H7 (cell line): Measurements from ENCODE around the gene PRUNE2. TPM values are rescaled to one million over a fixed set of nuclear protein-coding genes. Genes with fewer than 3 reads are reported as not detected.

Source experiments
- DNase-seq: peaks from one replicate; pipeline ENCODE4 v3.0.0; 2012
- H3K27me3 ChIP-seq: 2 replicates; pipeline ENCODE4 v1.6.0; 2011; ENCODE audit warnings: mild to moderate bottlenecking, low read length; ENCODE audit not compliant: control insufficient read depth, insufficient read depth
- H3K36me3 ChIP-seq: replicated peaks from 2 replicates; pipeline ENCODE4 v1.5.1; 2011; ENCODE audit warnings: low read length; ENCODE audit not compliant: control insufficient read depth, insufficient read depth
- H3K4me3 ChIP-seq: 2 replicates; pipeline ENCODE4 v1.5.1; 2011; ENCODE audit warnings: low read depth, mild to moderate bottlenecking, control low read depth, low read length, moderate library complexity; ENCODE audit not compliant: insufficient read depth
- total RNA-seq: library from RNA; depleted of rRNA; stranded (reverse); fragments of >200 nt; shearing (Covaris generic); gene quantifications from 2 replicates; pipeline ENCODE4 v1.2.3, GENCODE V29; 2014

Gene PRUNE2
- total RNA-seq, 1 experiment from 2014 or later = 1.7 TPM

DNA sequence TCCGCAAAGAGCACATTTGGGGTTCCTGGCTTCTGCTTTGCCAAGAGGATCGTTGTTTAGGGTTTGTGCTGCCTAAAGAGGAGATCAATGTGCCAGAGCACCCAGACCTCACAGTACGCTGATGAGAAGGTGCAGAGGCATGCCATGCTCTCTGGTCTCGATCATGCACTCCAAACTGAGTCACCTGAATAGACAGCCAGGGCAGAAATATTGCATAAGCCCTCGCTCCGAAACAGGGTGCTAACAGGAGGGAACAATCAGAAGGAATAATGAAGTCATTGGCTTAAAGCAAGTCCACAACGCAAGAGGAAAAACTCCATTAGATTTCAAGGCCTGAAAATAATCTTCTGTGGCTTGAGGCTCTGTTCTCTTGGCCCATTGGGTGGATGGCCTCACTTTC lies 322.7 kb downstream of the PRUNE2 start:
- no peak for DNase-seq
- Histone ChIP-seq H3K36me3 (no peaks in the 10 kb centered on the region), H3K27me3 (no peaks in the 10 kb centered on the region), H3K4me3 (no peak overlapping the region)

DNA sequence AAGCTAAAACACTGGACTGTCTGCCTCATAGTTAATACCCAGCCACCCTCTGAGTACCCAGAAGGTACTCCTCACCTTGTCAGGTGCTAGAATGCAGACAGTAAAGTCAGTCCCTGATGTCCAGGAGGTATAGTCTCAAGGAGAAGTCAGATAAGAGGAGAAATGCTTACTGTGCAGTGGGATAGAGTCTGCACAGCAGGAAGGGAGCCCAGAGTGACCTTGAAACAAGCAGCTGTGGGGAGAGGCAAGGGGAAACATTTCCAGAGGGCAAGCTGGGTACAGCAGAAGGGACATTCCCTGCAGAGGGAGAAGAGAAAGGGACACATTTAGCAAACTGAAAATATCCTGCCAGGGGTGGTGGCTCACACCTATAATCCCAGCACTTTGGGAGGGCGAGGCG lies 324.2 kb downstream of the PRUNE2 start:
- Histone ChIP-seq H3K27me3 (no peaks in the 10 kb centered on the region), H3K4me3 (no peak overlapping the region), H3K36me3 (no peaks in the 10 kb centered on the region)
- no peak for DNase-seq

DNA sequence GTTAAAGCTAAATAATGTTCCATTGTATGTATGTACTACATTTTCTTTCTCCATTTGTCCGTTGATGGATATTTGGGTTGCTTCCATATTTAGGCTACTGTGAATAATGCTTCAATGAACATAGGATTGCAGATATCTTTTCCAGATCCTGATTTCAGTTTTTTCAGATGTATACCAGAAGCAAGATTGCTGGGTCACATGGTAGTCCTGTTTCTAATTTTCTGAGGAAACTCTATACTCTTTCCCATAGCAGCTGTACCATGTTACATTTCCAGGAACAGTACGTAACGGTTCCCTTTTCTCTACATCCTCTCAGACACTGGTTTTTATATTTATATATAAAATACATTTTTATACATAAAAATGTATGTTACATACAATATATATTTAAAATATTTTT lies 325.1 kb downstream of the PRUNE2 start:
- Histone ChIP-seq H3K36me3 (no peaks in the 10 kb centered on the region), H3K4me3 (no peak overlapping the region), H3K27me3 (no peaks in the 10 kb centered on the region)
- DNase-seq = no peak

DNA sequence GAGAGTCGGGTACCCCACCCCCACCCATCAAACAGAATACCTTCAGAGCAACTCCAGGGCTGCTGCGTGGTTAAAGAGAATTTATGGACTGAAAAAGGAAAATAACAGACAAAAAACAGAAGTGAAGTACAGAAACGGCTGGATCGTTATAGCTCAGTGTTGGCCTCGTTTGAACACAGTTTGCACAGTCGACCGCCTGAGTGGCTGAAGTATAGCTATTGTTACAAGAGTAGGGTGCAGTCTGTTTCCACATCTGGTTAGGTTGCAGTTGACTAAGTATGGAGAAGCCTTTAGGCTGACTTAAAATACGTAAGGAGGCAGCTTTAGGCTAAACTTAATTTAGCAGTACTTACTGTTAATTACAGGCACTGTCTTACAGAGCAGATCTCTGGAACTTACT lies 325.7 kb downstream of the PRUNE2 start:
- no peak for DNase-seq
- no peaks in the 10 kb centered on the region for H3K27me3 ChIP-seq
- H3K4me3 ChIP-seq = no peak overlapping the region
- no peaks in the 10 kb centered on the region for H3K36me3 ChIP-seq

DNA sequence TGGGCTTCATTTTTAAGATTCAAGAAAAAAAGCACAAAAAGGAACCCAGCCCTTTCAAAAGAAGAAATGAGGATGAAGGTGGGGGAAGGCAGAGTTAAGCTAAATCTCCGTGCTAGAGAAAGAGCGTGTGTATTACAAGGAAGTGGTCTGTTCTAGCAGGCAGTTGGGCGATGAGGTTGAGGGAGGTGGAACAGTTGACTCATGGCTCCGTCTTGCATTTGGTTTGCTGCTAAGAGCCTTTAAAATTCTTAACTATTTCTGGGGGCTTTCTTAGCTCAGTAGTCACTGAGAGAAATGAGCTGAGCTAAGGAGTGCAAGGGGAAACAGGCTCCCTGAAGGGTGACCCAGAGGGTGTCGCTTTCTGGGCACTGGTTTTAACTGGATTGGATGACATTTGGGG lies 329.6 kb downstream of the PRUNE2 start:
- H3K27me3 ChIP-seq = no peaks in the 10 kb centered on the region
- H3K36me3 ChIP-seq = no peaks in the 10 kb centered on the region
- H3K4me3 ChIP-seq = no peak overlapping the region
- DNase-seq = no peak

DNA sequence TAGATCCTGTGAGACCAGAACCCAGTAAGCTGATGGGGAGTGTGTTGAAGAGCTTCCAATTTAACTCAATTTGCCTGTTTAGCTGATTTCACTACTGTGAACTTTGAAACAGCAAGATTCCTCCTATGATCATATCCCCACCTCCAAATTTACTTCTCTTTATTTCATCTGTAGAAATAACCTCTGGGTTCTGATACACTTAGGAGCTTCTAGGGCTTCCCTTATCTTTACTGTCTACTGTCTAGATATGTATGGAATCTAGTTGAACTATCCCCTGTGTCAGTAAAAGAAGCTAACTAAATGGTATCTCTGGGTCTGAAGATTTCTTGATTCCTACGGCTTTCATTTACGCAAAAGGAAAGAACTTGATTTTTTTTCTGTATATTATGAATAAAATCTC lies 330.2 kb downstream of the PRUNE2 start:
- no peaks in the 10 kb centered on the region for H3K36me3 ChIP-seq
- no peak overlapping the region for H3K4me3 ChIP-seq
- DNase-seq = no peak
- H3K27me3 ChIP-seq = no peaks in the 10 kb centered on the region

DNA sequence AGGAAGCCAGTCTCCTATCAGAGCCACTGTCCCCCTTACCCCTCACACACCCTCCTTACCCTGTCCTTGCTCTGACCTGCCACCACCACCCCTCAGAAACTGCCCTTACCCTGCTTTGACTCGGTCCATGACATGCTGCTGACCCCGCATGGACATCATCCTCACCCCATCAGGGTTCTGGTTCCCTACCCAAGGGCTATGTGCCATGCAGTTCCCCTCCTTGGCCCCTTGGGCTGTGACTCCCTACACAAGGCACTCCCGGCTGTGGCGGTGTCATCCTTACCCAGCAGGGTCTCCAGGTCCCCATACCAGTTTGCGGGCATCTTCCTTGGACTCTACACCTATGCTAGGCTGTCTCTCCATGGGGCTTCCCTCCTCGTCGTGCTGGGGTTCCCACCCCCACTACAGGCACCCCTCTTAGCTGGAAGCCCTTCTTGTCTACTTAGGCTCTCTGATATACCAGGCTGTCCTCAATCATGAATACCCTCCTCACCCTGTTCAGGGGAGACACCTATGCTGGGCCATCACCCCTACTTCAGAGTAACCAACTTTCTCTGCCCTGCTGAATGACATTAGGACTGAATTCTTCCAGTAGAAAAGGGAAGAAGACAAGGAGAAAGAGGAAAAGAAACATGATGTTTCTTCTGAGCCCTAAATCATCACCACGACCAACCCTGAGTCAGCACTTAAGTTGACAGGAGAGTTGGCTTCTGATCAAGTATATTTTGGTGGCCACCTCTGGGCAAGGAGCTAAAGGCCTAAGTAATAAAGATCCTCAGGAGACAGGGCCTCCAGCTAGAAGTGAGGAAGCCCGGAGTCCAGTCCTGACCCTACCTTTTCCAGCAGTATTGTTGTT lies 331.8 kb downstream of the PRUNE2 start:
- Histone ChIP-seq H3K36me3 (no peaks in the 10 kb centered on the region), H3K27me3 (no peaks in the 10 kb centered on the region), H3K4me3 (no peak overlapping the region)
- DNase-seq = no peak

DNA sequence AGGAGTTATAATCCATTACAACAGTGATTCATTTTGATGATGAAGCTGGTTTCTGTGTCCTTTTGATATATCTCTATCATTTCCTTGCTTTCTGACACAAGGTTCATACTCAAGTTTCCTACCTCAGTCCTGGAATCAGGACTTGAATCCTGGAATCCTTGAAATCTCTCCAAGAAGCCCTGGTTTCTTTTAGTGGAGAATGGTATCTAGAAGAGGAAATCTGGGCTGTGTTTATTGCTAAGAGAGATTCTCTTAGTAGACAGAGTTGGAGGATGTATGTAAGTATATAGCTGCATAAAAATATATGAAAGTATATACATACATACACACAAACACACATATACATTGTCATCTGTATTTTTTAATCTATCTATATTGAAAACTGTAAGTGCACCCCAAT lies 332.5 kb downstream of the PRUNE2 start:
- DNase-seq = no peak
- H3K27me3 ChIP-seq = no peaks in the 10 kb centered on the region
- H3K36me3 ChIP-seq = no peaks in the 10 kb centered on the region
- no peak overlapping the region for H3K4me3 ChIP-seq

DNA sequence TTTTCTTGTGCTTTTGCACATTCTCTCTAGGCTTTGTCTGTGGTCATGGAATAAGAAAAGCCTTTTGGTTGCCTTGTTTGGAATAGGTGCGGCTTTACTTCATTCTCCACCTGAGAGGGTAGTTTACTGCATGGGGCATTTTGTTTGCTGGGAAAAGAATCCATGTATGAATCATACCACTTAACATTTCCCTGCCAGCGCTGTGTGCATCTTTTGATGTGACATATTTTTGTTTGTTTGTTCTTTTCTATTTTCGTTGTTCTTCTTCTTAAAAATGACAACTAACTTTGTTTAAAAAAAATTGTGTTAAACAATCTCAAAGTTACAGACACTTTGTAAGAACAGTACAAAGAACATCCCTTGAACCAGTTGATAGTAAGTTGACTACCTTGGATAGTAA lies 333.8 kb downstream of the PRUNE2 start:
- Histone ChIP-seq H3K4me3 (no peak overlapping the region), H3K27me3 (no peaks in the 10 kb centered on the region), H3K36me3 (no peaks in the 10 kb centered on the region)
- no peak for DNase-seq

DNA sequence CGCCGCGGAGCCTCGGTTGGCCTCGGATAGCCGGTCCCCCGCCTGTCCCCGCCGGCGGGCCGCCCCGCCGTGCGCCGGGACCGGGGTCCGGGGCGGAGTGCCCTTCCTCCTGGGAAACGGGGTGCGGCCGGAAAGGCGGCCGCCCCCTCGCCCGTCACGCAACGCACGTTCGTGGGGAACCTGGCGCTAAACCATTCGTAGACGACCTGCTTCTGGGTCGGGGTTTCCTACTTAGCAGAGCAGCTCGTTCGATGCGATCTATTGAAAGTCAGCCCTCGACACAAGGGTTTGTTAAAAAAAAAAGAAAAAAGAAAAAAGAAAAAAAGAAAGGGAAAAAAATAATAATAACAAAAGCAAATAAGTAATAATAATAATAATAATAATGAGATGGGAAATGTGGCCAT lies 334.2 kb downstream of the PRUNE2 start:
- H3K27me3 ChIP-seq = no peaks in the 10 kb centered on the region
- no peaks in the 10 kb centered on the region for H3K36me3 ChIP-seq
- no peak overlapping the region; the same call in 1 of the 2 replicates for H3K4me3 ChIP-seq
- peak; percentile 46 for DNase-seq

DNA sequence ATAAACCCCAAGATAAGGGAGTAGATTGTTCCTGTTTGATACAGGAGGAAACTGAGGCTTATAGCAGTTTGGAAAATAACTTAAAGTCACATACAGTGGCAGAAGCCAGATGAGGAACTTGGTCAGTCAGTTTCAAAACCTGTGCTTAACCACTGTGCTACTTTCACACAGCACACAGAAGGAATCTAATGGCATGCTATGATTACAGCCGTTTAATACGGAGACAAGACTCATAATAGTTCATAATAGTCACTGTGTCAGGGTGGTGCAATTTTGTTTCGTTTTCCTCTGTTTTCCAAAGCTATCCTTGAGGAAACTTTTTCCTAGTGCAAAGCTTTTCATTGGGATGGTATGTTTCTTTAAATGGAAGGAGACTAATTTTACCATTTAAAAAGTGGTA lies 334.6 kb downstream of the PRUNE2 start:
- no peak for DNase-seq
- Histone ChIP-seq H3K4me3 (no peak overlapping the region), H3K36me3 (no peaks in the 10 kb centered on the region)

DNA sequence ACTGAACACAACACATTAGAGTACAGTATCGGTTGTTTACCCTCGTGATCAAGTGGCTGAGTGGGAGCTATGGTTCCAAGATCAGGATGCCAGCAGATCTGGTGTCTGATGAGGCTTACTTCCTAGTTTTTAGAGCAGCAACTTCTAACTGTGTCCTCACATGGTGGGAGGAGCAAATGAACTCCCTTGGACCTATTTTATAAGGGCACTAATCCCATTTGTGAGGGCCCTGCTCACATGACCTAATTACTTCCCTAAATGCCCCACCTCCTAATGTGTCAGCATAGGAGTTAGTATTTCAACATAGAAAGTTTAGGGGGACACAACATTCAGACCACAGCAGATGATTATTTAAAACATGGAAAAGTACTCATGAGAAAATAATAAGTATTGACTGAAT lies 335.1 kb downstream of the PRUNE2 start:
- Histone ChIP-seq H3K4me3 (no peak overlapping the region), H3K27me3 (no peaks in the 10 kb centered on the region), H3K36me3 (no peaks in the 10 kb centered on the region)
- no peak for DNase-seq

More for the DNA sequence above, 334.6 kb downstream of the PRUNE2 start:
- no peaks in the 10 kb centered on the region for H3K27me3 ChIP-seq

DNA sequence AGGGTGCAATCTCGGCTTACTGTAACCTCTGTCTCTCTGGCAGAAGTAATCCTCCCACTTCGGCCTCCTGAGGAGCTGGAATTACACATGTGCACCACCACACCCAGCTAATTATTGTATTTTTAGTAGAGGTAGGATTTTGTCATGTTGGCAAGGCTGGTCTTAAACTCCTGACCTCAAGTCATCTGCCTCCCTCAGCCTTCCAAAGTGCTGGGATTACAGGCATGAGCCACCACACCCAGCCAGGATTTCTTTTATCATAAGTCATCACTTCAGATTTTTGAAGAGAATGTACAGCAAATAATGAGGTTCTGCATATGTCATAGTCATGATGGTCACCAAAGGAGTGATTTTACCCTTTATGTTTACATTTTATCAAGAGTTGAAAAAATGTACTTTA lies 338.8 kb downstream of the PRUNE2 start:
- no peaks in the 10 kb centered on the region for H3K27me3 ChIP-seq
- H3K36me3 ChIP-seq = no peaks in the 10 kb centered on the region
- no peak overlapping the region for H3K4me3 ChIP-seq
- no peak for DNase-seq

DNA sequence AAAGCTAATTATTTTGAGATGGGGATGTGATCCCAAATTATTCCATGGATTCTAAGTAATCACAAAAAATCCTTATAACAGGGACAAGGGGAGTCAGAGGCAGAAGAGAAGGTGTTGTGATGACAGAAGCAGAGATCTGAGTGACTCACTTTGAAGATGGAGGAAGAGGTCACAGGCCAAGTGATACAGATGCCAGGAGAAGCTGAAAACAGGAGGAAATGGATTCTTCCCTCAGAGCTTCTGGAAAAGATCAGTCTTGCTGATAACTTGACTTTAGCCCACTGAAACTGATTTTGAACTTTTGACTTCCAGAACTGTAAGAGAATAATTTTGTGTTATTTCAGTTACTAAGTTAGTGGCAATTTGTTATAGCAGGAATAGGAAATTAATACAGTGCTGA lies 341.6 kb downstream of the PRUNE2 start:
- DNase-seq = no peak
- no peak overlapping the region for H3K4me3 ChIP-seq
- no peaks in the 10 kb centered on the region for H3K27me3 ChIP-seq
- H3K36me3 ChIP-seq = no peaks in the 10 kb centered on the region

DNA sequence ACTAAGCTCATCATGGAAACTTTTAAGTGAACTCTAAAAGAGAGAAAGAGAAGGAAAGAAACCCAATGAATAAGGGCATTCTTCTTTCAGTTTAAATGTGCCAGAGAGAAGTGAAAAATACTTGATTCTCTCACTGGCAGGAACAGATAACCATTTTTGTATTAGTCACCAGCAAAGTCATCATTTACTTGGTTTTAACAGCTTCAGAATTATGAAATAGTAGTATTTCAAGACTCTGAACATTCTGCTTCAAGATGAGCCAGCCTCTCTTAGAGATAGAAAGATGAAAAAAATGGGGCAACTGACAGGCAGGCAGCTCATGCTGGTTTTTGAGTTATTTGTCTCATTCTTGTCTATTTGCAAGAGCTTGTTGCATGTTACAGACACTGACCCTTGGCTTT lies 343.4 kb downstream of the PRUNE2 start:
- H3K27me3 ChIP-seq = no peaks in the 10 kb centered on the region
- no peak overlapping the region for H3K4me3 ChIP-seq
- DNase-seq = no peak
- no peaks in the 10 kb centered on the region for H3K36me3 ChIP-seq

DNA sequence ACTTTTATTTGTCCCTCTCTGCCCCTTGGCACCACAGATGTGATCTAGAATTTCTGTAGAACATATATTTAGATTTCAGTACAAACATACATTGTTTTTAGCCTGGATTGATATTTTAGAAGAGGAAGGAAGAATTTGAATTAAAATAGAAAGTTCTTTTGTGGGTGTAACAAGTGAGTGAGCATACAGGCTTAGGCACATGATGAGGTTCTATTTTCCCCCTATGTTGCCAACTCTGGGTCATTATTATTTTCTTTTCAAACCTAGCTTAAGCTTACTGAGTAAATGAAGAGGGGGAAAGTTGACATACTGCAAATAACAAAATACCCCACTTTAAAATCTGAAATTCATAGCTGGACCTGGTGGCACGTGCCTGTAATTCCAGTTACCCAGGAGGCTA lies 344.0 kb downstream of the PRUNE2 start:
- no peaks in the 10 kb centered on the region for H3K36me3 ChIP-seq
- no peak for DNase-seq

More for the DNA sequence above, 344.0 kb downstream of the PRUNE2 start:
- Histone ChIP-seq H3K27me3 (no peaks in the 10 kb centered on the region), H3K4me3 (no peak overlapping the region)
